Gastroesophageal sphincter (tissue), 4 donors: ENCODE results near the gene GNE. TPM values are rescaled to one million over a fixed set of nuclear protein-coding genes. Genes with fewer than 3 reads are reported as not detected.
"Not testable (repeated sequence)": the region's sequence is repeated elsewhere in the genome, so short reads cannot be mapped to it uniquely, and the experiment has no call there.

Experiments used
- ATAC-seq: fragments of 150-250 bp; one replicate; pipeline ENCODE4 v1.9.1; 2016; ENCODE audit warnings: mild to moderate bottlenecking, moderate library complexity
- H3K27ac ChIP-seq, 4 donors: fragments of 200-600 bp; sonication (generic) in 3 of 4; 1 replicate in 3 of 4; 2 replicates in 1 of 4; pipeline ENCODE4 v1.5.1; 2016 to 2019
- H3K27me3 ChIP-seq: fragments of 200-600 bp; sonication (generic); one replicate; pipeline ENCODE4 v1.5.1; 2019
- H3K36me3 ChIP-seq, 2 donors: fragments of 200-600 bp; sonication (generic); one replicate each; pipeline ENCODE4 v1.5.1; 2019; ENCODE audit warnings: control low read depth in 1 of 2
- H3K4me1 ChIP-seq, 3 donors: fragments of 200-600 bp; sonication (generic); 1 replicate in 2 of 3; 2 replicates in 1 of 3; pipeline ENCODE4 v1.5.1; 2016 to 2019; ENCODE audit warnings: control low read depth in 2 of 3
- H3K4me3 ChIP-seq, 2 donors: fragments of 200-600 bp; sonication (generic); one replicate each; pipeline ENCODE4 v1.5.1; 2019; ENCODE audit warnings: mild to moderate bottlenecking in 1 of 2, moderate library complexity in 1 of 2
- H3K9me3 ChIP-seq, 3 donors: fragments of 200-600 bp; sonication (generic); one replicate each; pipeline ENCODE4 v1.5.1; 2017 to 2019; ENCODE audit warnings: control low read depth in 2 of 3
- EP300 ChIP-seq: sonication (generic); formaldehyde crosslinking; IDR thresholded peaks from one replicate; pipeline ENCODE4 v1.6.1; 2017; ENCODE audit warnings: antibody characterized with exemption, mild to moderate bottlenecking
- POLR2A ChIP-seq, 2 donors: fragments of 450-650 bp; IDR thresholded peaks; one replicate each; pipeline ENCODE4 v1.6.1; 2017; ENCODE audit warnings: antibody characterized with exemption in 2 of 2, mild to moderate bottlenecking in 2 of 2, moderate library complexity in 1 of 2
- POLR2AphosphoS5 ChIP-seq: sonication (generic); formaldehyde crosslinking; IDR thresholded peaks from one replicate; pipeline ENCODE4 v1.6.1; 2017; ENCODE audit warnings: antibody characterized with exemption
- WGBS, 2 donors: methylation state at CpG; one replicate each; pipeline ENCODE4 v1.1.5; 2018; ENCODE audit warnings: low coverage in 1 of 2; 5-methylcytosine and 5-hydroxymethylcytosine counted together
- total RNA-seq, 4 donors: library from RNA; depleted of rRNA; stranded (reverse); fragments of >200 nt; gene quantifications; one replicate each; pipeline ENCODE4 v1.1.0, GENCODE V29; 2016
- TF ChIP-seq, protein P1 (sequence below), 4 experiments: fragments of 200-600 bp in 2 of 4; fragments of 450-650 bp in 2 of 4; sonication (generic) in 1 of 4; IDR thresholded peaks; one replicate each; pipeline ENCODE4 v1.5.1; 2017 to 2019; ENCODE audit warnings: antibody characterized with exemption in 4 of 4, mild to moderate bottlenecking in 2 of 4, moderate library complexity in 2 of 4

The GNE gene
- total RNA-seq, 4 donors from 2014 or later: 27.3 to 34.2 (median 31.1) TPM

DNA sequence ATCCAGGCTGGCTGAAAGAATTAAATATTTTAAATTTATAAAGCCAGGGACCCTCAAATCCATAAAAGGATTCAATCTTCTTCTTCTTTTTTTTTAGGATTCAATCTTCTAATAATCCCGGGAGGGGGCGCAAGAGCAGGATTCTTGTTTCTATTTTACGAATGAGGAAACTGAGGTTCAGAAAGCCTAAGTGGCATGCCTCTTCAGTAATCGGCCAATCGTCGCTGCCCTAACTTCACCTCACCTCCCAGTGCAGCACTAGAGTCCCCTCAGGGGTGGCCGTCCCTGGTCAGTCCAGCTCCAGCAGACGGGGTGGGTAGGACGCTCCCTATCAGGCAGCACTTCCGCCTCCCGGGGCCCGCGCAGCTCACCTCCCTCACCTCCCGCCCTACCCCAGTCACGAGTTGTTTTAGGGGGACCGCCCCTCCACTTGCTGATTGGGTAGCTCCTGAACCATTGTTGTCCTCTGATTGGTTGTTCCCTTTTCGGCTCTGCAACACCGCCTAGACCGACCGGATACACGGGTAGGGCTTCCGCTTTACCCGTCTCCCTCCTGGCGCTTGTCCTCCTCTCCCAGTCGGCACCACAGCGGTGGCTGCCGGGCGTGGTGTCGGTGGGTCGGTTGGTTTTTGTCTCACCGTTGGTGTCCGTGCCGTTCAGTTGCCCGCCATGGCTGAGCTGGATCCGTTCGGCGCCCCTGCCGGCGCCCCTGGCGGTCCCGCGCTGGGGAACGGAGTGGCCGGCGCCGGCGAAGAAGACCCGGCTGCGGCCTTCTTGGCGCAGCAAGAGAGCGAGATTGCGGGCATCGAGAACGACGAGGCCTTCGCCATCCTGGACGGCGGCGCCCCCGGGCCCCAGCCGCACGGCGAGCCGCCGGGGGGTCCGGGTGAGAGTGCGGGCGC, 67.6 kb downstream of the GNE start, which contains the start of gene CLTA:
CLTA (plus strand) TSS at position 534 of the 902 bp plus-strand sequence; CDS start at position 670, 136 bp downstream.
- WGBS, 2 donors: 0 to 1% methylated on average over 4 to 19 of the region's 68 CpGs
- Histone ChIP-seq H3K4me3 (peak within 1 kb of the TSS; percentile 81 to 83), H3K4me1 (peaks cover 19 to 51% (median 31%) of the 10 kb centered on the region in 3 donors), H3K27me3 (no peaks in the 10 kb centered on the region), H3K36me3 (no peaks in the 10 kb centered on the region), H3K9me3 (no peaks in the 10 kb centered on the region), H3K27ac (peak within 1 kb of the TSS; percentile 86 to 95 (median 90))
- ATAC-seq: peak; percentile 100
- TF ChIP-seq POLR2A (IDR thresholded peaks at IDR 0.05) (peak; percentile 85 to 89), EP300 (no peak), POLR2AphosphoS5 (peak; percentile 97)
- TF ChIP-seq, protein P1, sequence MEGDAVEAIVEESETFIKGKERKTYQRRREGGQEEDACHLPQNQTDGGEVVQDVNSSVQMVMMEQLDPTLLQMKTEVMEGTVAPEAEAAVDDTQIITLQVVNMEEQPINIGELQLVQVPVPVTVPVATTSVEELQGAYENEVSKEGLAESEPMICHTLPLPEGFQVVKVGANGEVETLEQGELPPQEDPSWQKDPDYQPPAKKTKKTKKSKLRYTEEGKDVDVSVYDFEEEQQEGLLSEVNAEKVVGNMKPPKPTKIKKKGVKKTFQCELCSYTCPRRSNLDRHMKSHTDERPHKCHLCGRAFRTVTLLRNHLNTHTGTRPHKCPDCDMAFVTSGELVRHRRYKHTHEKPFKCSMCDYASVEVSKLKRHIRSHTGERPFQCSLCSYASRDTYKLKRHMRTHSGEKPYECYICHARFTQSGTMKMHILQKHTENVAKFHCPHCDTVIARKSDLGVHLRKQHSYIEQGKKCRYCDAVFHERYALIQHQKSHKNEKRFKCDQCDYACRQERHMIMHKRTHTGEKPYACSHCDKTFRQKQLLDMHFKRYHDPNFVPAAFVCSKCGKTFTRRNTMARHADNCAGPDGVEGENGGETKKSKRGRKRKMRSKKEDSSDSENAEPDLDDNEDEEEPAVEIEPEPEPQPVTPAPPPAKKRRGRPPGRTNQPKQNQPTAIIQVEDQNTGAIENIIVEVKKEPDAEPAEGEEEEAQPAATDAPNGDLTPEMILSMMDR (IDR thresholded peaks at IDR 0.05): peak; percentile 47 to 71 (median 62)

DNA sequence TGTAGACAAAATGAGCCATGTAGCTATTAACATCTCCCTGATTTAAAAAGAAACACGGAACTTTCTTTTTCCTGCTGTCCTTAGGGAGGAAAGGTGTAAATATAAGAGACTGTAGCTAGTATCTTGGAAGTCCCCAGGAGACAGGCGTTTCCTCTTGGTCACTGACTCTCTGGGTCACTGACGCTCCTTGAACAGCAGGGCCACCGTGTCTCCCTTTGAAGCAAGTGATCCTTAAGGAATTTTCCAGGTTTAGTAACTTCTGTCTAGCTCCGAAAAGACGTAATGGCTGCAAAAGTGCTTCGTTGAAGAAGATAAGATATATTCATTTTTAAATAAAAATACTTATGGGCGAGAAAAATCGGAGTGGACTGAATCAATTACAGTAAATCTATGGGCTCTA, 68.3 kb downstream of the GNE start:
- WGBS, 2 donors: 0 to 11% methylated on average over 9 of the region's 9 CpGs
- TF ChIP-seq POLR2A (IDR thresholded peaks at IDR 0.05) (no peak), EP300 (no peak), POLR2AphosphoS5 (no peak)
- TF ChIP-seq, protein P1 (IDR thresholded peaks at IDR 0.05): no peak
- Histone ChIP-seq H3K27ac (peak overlapping the region; percentile 86 to 95 (median 90)), H3K36me3 (no peaks in the 10 kb centered on the region), H3K4me3 (peak overlapping the region; percentile 81 to 83), H3K27me3 (no peaks in the 10 kb centered on the region), H3K4me1 (peaks cover 19 to 44% (median 31%) of the 10 kb centered on the region in 3 donors), H3K9me3 (no peaks in the 10 kb centered on the region)
- no peak for ATAC-seq

DNA sequence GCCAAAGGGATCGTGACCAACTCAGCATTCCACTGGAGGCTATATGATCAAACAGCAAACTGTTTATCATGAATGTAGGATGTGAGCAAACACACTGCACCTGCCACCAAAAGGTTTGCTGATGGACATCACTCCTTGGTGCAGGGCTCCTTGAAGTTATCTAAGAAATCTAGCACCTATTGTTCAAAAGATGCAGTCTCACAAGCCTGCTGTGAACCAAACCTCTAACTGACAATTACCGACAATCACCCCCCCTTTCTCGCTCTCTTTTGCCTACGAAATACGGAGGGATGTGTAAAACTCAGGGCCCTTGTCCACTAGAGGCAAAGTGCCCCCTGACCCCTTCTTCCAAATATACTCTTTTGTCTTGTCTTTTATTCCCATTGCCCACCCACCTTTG, 70.0 kb downstream of the GNE start:
- Histone ChIP-seq H3K9me3 (no peaks in the 10 kb centered on the region), H3K27me3 (no peaks in the 10 kb centered on the region), H3K27ac (no peak overlapping the region), H3K4me3 (no peak overlapping the region), H3K4me1 (peaks cover 14 to 27% (median 16%) of the 10 kb centered on the region in 3 donors), H3K36me3 (no peaks in the 10 kb centered on the region)
- ATAC-seq: no peak
- WGBS, 2 donors: 82 to 94% methylated on average over 5 of the region's 5 CpGs
- TF ChIP-seq EP300 (no peak), POLR2AphosphoS5 (no peak), POLR2A (IDR thresholded peaks at IDR 0.05) (no peak)
- TF ChIP-seq, protein P1 (IDR thresholded peaks at IDR 0.05): no peak

- Histone ChIP-seq H3K27ac (no peak overlapping the region), H3K4me1 (peaks cover 7 to 19% (median 11%) of the 10 kb centered on the region in 3 donors), H3K27me3 (no peaks in the 10 kb centered on the region), H3K36me3 (no peaks in the 10 kb centered on the region), H3K9me3 (no peaks in the 10 kb centered on the region), H3K4me3 (no peak overlapping the region)
- no peak for ATAC-seq
- TF ChIP-seq POLR2AphosphoS5: no peak
Measured at GRCh38 chr9:36187414-36187813, 70.8 kb downstream of the GNE start.

DNA sequence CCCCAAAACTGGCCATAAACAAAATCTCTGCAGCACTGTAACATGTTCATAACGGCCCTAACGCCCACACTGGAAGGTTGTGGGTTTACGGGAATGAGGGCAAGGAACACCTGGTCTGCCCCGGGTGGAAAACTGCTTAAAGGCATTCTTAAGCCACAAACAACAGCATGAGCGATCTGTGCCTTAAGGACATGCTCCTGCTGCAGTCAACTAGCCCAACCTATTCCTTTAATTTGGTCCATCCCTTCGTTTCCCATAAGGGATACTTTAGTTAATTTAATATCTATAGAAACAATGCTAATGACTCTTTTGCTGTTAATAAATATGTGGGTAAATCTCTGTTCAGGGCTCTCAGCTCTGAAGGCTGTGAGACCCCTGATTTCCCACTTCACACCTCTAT, 78.0 kb downstream of the GNE start:
- H3K27ac ChIP-seq, H3K9me3 ChIP-seq, H3K27me3 ChIP-seq, ATAC-seq, H3K36me3 ChIP-seq, H3K4me3 ChIP-seq, H3K4me1 ChIP-seq: not testable (repeated sequence)
- WGBS, 2 donors: 83 to 92% methylated on average over 2 to 6 of the region's 6 CpGs

GRCh38 chr9:36177571-36177970, 80.7 kb downstream of the GNE start:
- Histone ChIP-seq H3K4me1 (no peaks in the 10 kb centered on the region), H3K4me3 (no peak overlapping the region), H3K27ac (no peak overlapping the region), H3K9me3 (no peaks in the 10 kb centered on the region), H3K27me3 (no peaks in the 10 kb centered on the region), H3K36me3 (no peaks in the 10 kb centered on the region)
- TF ChIP-seq, protein P1 (IDR thresholded peaks at IDR 0.05): no peak
- TF ChIP-seq EP300: no peak
- no peak for TF ChIP-seq POLR2AphosphoS5
- no peak for TF ChIP-seq POLR2A (IDR thresholded peaks at IDR 0.05)
- 80 to 95% methylated on average over 2 to 3 of the region's 4 CpGs for WGBS, 2 donors
- ATAC-seq: no peak

GRCh38 chr9:36176496-36176895, 81.8 kb downstream of the GNE start:
- not testable (repeated sequence) for H3K27me3 ChIP-seq, H3K9me3 ChIP-seq, H3K4me1 ChIP-seq, H3K36me3 ChIP-seq, ATAC-seq, H3K4me3 ChIP-seq, H3K27ac ChIP-seq
- WGBS, 2 donors: 89 to 96% methylated on average over 7 of the region's 10 CpGs

DNA sequence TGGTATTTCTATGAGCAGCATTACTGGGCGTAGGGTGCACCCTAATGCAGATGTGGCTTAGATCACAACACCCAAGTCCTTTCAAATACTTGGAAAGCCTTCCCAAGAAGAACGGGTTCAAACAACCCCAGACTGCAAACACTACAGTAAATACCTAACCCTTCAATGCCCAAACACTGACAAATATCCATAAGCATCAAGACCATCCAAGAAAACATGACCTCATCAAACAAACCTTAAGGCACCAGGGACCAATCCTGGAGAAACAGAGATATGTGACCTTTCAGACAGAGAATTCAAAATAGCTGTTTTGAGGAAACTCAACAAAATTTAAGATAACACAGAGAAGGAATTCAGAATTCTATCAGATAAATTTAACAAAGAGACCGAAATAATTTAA, 83.0 kb downstream of the GNE start:
- not testable (repeated sequence) for H3K4me3 ChIP-seq, H3K27me3 ChIP-seq, H3K9me3 ChIP-seq, H3K27ac ChIP-seq, H3K4me1 ChIP-seq, ATAC-seq, H3K36me3 ChIP-seq
- WGBS, 2 donors: 86 to 100% methylated on average over 3 of the region's 3 CpGs
